Esophagus muscularis mucosa (tissue), 4 donors: ENCODE data around the gene P2RY6.

Source experiments
- CTCF ChIP-seq, 3 experiments: fragments of 200-600 bp in 2 of 3; fragments of 450-650 bp in 1 of 3; sonication (generic) in 2 of 3; IDR thresholded peaks; one replicate each; pipeline ENCODE4 v1.5.1; 2017 to 2019; ENCODE audit warnings: antibody characterized with exemption in 3 of 3, mild to moderate bottlenecking in 2 of 3, moderate library complexity in 1 of 3
- EP300 ChIP-seq: sonication (generic); formaldehyde crosslinking; IDR thresholded peaks from one replicate; pipeline ENCODE4 v1.6.1; 2017; ENCODE audit warnings: antibody characterized with exemption
- POLR2A ChIP-seq: fragments of 450-650 bp; IDR thresholded peaks from one replicate; pipeline ENCODE4 v1.6.1; 2017; ENCODE audit warnings: antibody characterized with exemption, moderate library complexity, mild to moderate bottlenecking, low read depth

GRCh38 chr11:73312851-73313327 lies 40.8 kb downstream of the P2RY6 start:
- TF ChIP-seq CTCF (IDR thresholded peaks at IDR 0.05) (no peak), POLR2A (no peak), EP300 (no peak)
